SU-DHL-6 (cell line): ENCODE data around the gene CABCOCO1.

Source experiments
- H2AFZ ChIP-seq: fragments of 200-600 bp; sonication (generic); 2 replicates; pipeline ENCODE4 v1.6.1; 2014; ENCODE audit warnings: low read depth, mild to moderate bottlenecking, moderate library complexity, mixed read lengths, antibody characterized with exemption, low read length; ENCODE audit not compliant: severe bottlenecking
- H3F3A ChIP-seq: fragments of 200-600 bp; shearing (Covaris generic); 2 replicates; pipeline ENCODE4 v1.6.0; 2016; ENCODE audit warnings: antibody characterized with exemption, mild to moderate bottlenecking; ENCODE audit not compliant: insufficient read depth
- H3K27ac ChIP-seq: fragments of 200-600 bp; sonication (generic); 2 replicates; pipeline ENCODE4 v1.5.1; 2016; ENCODE audit warnings: low read depth, mild to moderate bottlenecking, low read length, moderate library complexity, mixed read lengths
- H3K27me3 ChIP-seq: fragments of 200-600 bp; sonication (generic), shearing (Covaris generic); 2 replicates; pipeline ENCODE4 v1.6.0; 2014; ENCODE audit warnings: mild to moderate bottlenecking, low read length
- H3K36me3 ChIP-seq: fragments of 200-600 bp; sonication (generic); 2 replicates; pipeline ENCODE4 v1.6.1; 2014; ENCODE audit warnings: mild to moderate bottlenecking, low read length, mixed read lengths
- H3K4me2 ChIP-seq: fragments of 300-600, 200-600 bp; shearing (Covaris generic), sonication (generic); 2 replicates; pipeline ENCODE4 v1.6.0; 2014; ENCODE audit warnings: low read length, low read depth, mild to moderate bottlenecking; ENCODE audit not compliant: poor library complexity, severe bottlenecking
- H3K4me3 ChIP-seq: fragments of 200-600 bp; sonication (generic); 2 replicates; pipeline ENCODE4 v1.5.1; 2014; ENCODE audit warnings: antibody characterized with exemption, low read length, mild to moderate bottlenecking, mixed read lengths; ENCODE audit not compliant: insufficient read depth, poor library complexity, severe bottlenecking
- H3K79me2 ChIP-seq: fragments of 200-600 bp; sonication (generic); 2 replicates; pipeline ENCODE4 v1.6.1; 2014; ENCODE audit warnings: mild to moderate bottlenecking, low read length, moderate library complexity; ENCODE audit not compliant: insufficient read depth
- H3K9ac ChIP-seq: fragments of 200-600 bp; sonication (generic); 2 replicates; pipeline ENCODE4 v1.7.0; 2014; ENCODE audit warnings: mild to moderate bottlenecking, low read length
- H3K9me2 ChIP-seq: fragments of 200-600 bp; sonication (generic); replicated peaks from 2 replicates; pipeline ENCODE4 v1.6.1; 2014; ENCODE audit warnings: low read length; ENCODE audit not compliant: insufficient read depth
- H3K9me3 ChIP-seq: fragments of 200-600 bp; sonication (generic); 2 replicates; pipeline ENCODE4 v1.6.1; 2014; ENCODE audit warnings: low read length, mixed read lengths; ENCODE audit not compliant: insufficient read depth
- H4K20me1 ChIP-seq: fragments of 200-600 bp; sonication (generic); 2 replicates; pipeline ENCODE4 v1.6.1; 2014; ENCODE audit warnings: low read depth, mild to moderate bottlenecking, antibody characterized with exemption, low read length, moderate library complexity, mixed read lengths
- EZH2phosphoT487 ChIP-seq: fragments of 200-600 bp; sonication (generic), shearing (Covaris generic); conservative IDR thresholded peaks from 2 replicates; pipeline ENCODE4 v1.6.1; 2018; ENCODE audit warnings: mild to moderate bottlenecking, antibody characterized with exemption, low read length, moderate library complexity, mixed read lengths
- TF ChIP-seq, protein P1 (sequence below): fragments of 200-600 bp; sonication (generic); IDR thresholded peaks from one replicate; pipeline ENCODE4 v1.5.1; 2017; ENCODE audit warnings: antibody characterized with exemption, mild to moderate bottlenecking, low read length, moderate library complexity; ENCODE audit not compliant: insufficient read depth, poor library complexity, severe bottlenecking

CABCOCO1 gene

DNA sequence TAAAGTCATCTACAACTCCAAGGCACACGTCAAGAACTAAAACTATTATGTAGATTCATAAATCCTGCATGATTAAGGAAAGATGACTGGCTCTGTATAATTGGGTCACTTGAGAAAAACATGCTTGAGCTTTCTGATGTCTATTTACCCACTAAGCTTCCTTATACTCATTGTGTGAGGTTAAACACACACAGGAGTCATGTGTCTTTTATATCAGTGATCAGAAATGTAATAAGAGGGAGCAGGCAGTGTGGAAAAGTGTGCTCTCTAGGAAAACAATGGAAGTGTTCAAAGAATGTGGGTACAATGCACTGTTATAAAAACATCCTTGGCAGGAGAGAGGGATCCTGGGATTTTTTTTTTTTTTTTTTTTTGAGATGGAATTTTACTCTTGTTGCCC, 130.2 kb downstream of the CABCOCO1 start:
- H4K20me1 ChIP-seq: no peaks in the 10 kb centered on the region
- H3F3A ChIP-seq: no peaks in the 10 kb centered on the region
- no peaks in the 10 kb centered on the region for H3K27me3 ChIP-seq
- H2AFZ ChIP-seq: no peak overlapping the region
- H3K79me2 ChIP-seq: no peaks in the 10 kb centered on the region
- H3K4me3 ChIP-seq: no peak overlapping the region
- no peak overlapping the region for H3K27ac ChIP-seq
- no peaks in the 10 kb centered on the region for H3K9me2 ChIP-seq
- no peaks in the 10 kb centered on the region for H3K9me3 ChIP-seq
- TF ChIP-seq EZH2phosphoT487: no peak
- TF ChIP-seq, protein P1, sequence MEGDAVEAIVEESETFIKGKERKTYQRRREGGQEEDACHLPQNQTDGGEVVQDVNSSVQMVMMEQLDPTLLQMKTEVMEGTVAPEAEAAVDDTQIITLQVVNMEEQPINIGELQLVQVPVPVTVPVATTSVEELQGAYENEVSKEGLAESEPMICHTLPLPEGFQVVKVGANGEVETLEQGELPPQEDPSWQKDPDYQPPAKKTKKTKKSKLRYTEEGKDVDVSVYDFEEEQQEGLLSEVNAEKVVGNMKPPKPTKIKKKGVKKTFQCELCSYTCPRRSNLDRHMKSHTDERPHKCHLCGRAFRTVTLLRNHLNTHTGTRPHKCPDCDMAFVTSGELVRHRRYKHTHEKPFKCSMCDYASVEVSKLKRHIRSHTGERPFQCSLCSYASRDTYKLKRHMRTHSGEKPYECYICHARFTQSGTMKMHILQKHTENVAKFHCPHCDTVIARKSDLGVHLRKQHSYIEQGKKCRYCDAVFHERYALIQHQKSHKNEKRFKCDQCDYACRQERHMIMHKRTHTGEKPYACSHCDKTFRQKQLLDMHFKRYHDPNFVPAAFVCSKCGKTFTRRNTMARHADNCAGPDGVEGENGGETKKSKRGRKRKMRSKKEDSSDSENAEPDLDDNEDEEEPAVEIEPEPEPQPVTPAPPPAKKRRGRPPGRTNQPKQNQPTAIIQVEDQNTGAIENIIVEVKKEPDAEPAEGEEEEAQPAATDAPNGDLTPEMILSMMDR: no peak
- no peak overlapping the region for H3K4me2 ChIP-seq
- no peaks in the 10 kb centered on the region for H3K36me3 ChIP-seq
- H3K9ac ChIP-seq: no peak overlapping the region

DNA sequence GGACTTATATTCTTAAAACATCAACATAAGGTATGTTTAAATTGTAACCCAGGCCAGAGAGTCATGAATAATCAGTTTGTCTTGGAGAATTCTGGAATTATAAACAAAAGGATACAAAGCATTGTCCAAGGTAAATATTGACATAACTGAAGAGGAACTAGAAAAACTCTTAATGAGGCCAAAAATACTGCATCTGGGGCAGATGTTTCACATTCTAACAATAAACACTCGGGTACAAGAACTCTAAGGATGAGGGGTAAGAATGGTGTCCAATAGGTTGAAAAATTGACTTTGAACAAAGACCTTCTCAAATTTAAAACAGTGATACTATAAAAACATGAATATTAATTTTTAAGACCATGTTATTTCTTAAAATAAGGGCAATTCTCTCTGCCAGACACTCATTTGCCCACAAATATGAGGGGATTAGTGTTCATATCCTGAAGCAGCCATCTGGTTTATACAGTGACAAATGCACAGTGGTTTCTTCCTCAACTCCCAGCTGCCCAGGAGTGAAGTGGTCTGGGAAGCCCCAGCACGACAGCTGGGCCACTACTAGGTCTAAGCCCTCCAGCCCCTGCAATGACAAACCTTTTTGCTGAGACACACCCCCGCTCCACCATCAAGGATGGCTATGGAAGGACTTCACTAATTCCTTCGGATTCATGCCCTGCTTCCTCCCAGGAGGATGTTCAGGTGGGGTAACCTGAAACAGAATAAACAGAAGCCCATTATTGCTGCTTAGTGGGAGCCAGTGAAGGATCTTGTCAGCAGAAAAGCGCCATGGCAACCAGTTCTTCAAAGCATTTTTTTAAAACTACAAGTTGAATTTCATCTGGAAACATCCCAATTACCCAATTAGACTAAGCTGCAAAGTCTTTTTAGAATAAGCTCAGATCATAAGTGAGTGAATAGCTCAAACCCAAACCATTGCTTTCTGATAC, 131.3 kb downstream of the CABCOCO1 start:
- Histone ChIP-seq H3K79me2 (no peaks in the 10 kb centered on the region), H3K9ac (no peak overlapping the region), H4K20me1 (no peaks in the 10 kb centered on the region), H3F3A (no peaks in the 10 kb centered on the region), H3K4me2 (no peak overlapping the region), H2AFZ (no peak overlapping the region), H3K9me3 (no peaks in the 10 kb centered on the region), H3K27ac (no peak overlapping the region), H3K9me2 (no peaks in the 10 kb centered on the region), H3K36me3 (no peaks in the 10 kb centered on the region), H3K4me3 (no peak overlapping the region), H3K27me3 (no peaks in the 10 kb centered on the region)
- TF ChIP-seq, protein P1: no peak
- no peak for TF ChIP-seq EZH2phosphoT487

- TF ChIP-seq EZH2phosphoT487: no peak
- TF ChIP-seq, protein P1: no peak
- Histone ChIP-seq H2AFZ (no peak overlapping the region), H3K9ac (no peak overlapping the region), H3K27me3 (no peaks in the 10 kb centered on the region), H3K36me3 (no peaks in the 10 kb centered on the region), H3K4me2 (no peak overlapping the region), H3K79me2 (no peaks in the 10 kb centered on the region), H4K20me1 (no peaks in the 10 kb centered on the region), H3K9me3 (no peaks in the 10 kb centered on the region), H3K27ac (no peak overlapping the region), H3K4me3 (no peak overlapping the region), H3K9me2 (no peaks in the 10 kb centered on the region), H3F3A (no peaks in the 10 kb centered on the region)
Measured at GRCh38 chr10:61795147-61795546, 132.4 kb downstream of the CABCOCO1 start.
